Endothelial cell of umbilical vein (primary cell): ENCODE measurements around the gene CD24. TPM values are rescaled to one million over a fixed set of nuclear protein-coding genes. Genes with fewer than 3 reads are reported as not detected.
A peak's percentile ranks its signal among the peaks of the same experiment; 100 is the strongest.

Experiments
- BruUV-seq: library from RNA; stranded (reverse); fragments of 400-500 nt; replicated peaks from 2 replicates; lab custom pipeline; 2021; lab: Mats Ljungman, UMichigan
- CTCF ChIA-PET: fragments of 300-600, 350-600 bp; sonication (Branson Sonifier 250); formaldehyde crosslinking; loops from one replicate; lab custom pipeline; 2021; ENCODE audit warnings: antibody characterized with exemption, inconsistent platforms; lab: Charles Lee
- POLR2A ChIA-PET: fragments of 300-600, 350-600 bp; sonication (Branson Sonifier 250); formaldehyde crosslinking; loops from one replicate; lab custom pipeline; 2021; ENCODE audit warnings: antibody characterized with exemption, inconsistent platforms; lab: Charles Lee
- DNase-seq: peaks from one replicate; pipeline ENCODE4 v3.0.0-alpha.2; 2011; ENCODE audit warnings: low read depth, low spot score
- FAIRE-seq: peaks from 2 replicates; lab custom pipeline; 2011; peaks lifted over from hg19 to GRCh38; lab: Jason Lieb, UNC
- H2AFZ ChIP-seq: 2 replicates; pipeline ENCODE4 v1.6.0; 2012; ENCODE audit warnings: low read depth, low read length, control low read depth, inconsistent platforms
- H3K27ac ChIP-seq: 2 replicates; pipeline ENCODE4 v1.5.1; 2011; ENCODE audit warnings: low read depth, mild to moderate bottlenecking, control low read depth, low read length, moderate library complexity; ENCODE audit not compliant: insufficient read depth
- H3K27me3 ChIP-seq, 2 experiments: 2 replicates each; pipeline versions ENCODE4 v1.6.0 to v1.6.1; 2011; ENCODE audit warnings: low read length in 2 of 2, mixed read lengths in 1 of 2; ENCODE audit not compliant: control insufficient read depth in 2 of 2, insufficient read depth in 2 of 2
- H3K36me3 ChIP-seq, 2 experiments: 2 replicates in 1 of 2; 3 replicates in 1 of 2; pipeline ENCODE4 v1.5.1; 2011; ENCODE audit warnings: low read length in 2 of 2, mild to moderate bottlenecking in 1 of 2, moderate library complexity in 1 of 2; ENCODE audit not compliant: control insufficient read depth in 2 of 2, insufficient read depth in 2 of 2; ENCODE audit errors: extremely low read depth in 1 of 2
- H3K4me1 ChIP-seq: 3 replicates; pipeline ENCODE4 v1.5.1; 2011; ENCODE audit warnings: mild to moderate bottlenecking, low read length; ENCODE audit not compliant: control insufficient read depth, insufficient read depth; ENCODE audit errors: extremely low read depth
- H3K4me2 ChIP-seq: 2 replicates; pipeline ENCODE4 v1.6.1; 2011; ENCODE audit warnings: low read length, control low read depth, mixed read lengths; ENCODE audit not compliant: insufficient read depth
- H3K4me3 ChIP-seq, 3 experiments: fragments of 200-600 bp in 1 of 3; sonication (generic), shearing (Covaris generic) in 1 of 3; replicated peaks in 1 of 3; 2 replicates each; pipeline ENCODE4 v1.5.1; 2011 to 2016; ENCODE audit warnings: control low read depth in 3 of 3, low read length in 3 of 3, mild to moderate bottlenecking in 2 of 3, inconsistent platforms in 1 of 3, low read depth in 1 of 3, moderate library complexity in 1 of 3; ENCODE audit not compliant: insufficient read depth in 1 of 3
- H3K79me2 ChIP-seq: 2 replicates; pipeline ENCODE4 v1.6.0; 2012; ENCODE audit warnings: low read length, inconsistent platforms; ENCODE audit not compliant: control insufficient read depth, insufficient read depth
- H3K9ac ChIP-seq: replicated peaks from 2 replicates; pipeline ENCODE3; 2011; ENCODE audit warnings: low read length, control low read depth; ENCODE audit not compliant: insufficient read depth; ENCODE audit errors: extremely low read depth
- H3K9me1 ChIP-seq: replicated peaks from 3 replicates; pipeline ENCODE4 v1.6.0; 2011; ENCODE audit warnings: mild to moderate bottlenecking, low read length; ENCODE audit not compliant: control insufficient read depth, insufficient read depth; ENCODE audit errors: extremely low read depth
- H3K9me3 ChIP-seq: replicated peaks from 2 replicates; pipeline ENCODE4 v1.5.1; 2012; ENCODE audit warnings: low read length, inconsistent platforms; ENCODE audit not compliant: control insufficient read depth, insufficient read depth
- H4K20me1 ChIP-seq: replicated peaks from 2 replicates; pipeline ENCODE3; 2011; ENCODE audit warnings: mild to moderate bottlenecking, low read length; ENCODE audit not compliant: control insufficient read depth, insufficient read depth; ENCODE audit errors: extremely low read depth
- EZH2 ChIP-seq: IDR thresholded peaks from 2 replicates; pipeline ENCODE4 v1.6.1; 2012; ENCODE audit warnings: borderline replicate concordance, low read depth, mild to moderate bottlenecking, moderate library complexity, low read length, inconsistent platforms; ENCODE audit not compliant: severe bottlenecking
- FOS ChIP-seq: IDR thresholded peaks from 2 replicates; pipeline ENCODE4 v1.6.1; 2011; ENCODE audit warnings: mild to moderate bottlenecking, low read length, moderate library complexity, borderline replicate concordance; ENCODE audit not compliant: insufficient read depth
- GATA2 ChIP-seq: IDR thresholded peaks from 2 replicates; pipeline ENCODE4 v1.7.0; 2011; ENCODE audit warnings: low read depth, mild to moderate bottlenecking, moderate library complexity, mixed read lengths, low read length; ENCODE audit not compliant: insufficient read length, insufficient read depth
- MYC ChIP-seq: IDR thresholded peaks from one replicate; pipeline ENCODE4 v1.6.1; 2011; ENCODE audit warnings: mild to moderate bottlenecking, low read depth, low read length
- POLR2A ChIP-seq: IDR thresholded peaks from 2 replicates; pipeline ENCODE4 v1.6.1; 2012; ENCODE audit warnings: low read depth, mild to moderate bottlenecking, control low read depth, low read length
- POLR2AphosphoS5 ChIP-seq: IDR thresholded peaks from 2 replicates; pipeline ENCODE4 v1.6.1; 2012; ENCODE audit warnings: low read depth, mild to moderate bottlenecking, control low read depth, low read length, moderate library complexity; ENCODE audit not compliant: insufficient read depth
- dilution Hi-C: fragments of 300-500 bp; cut with MboI; formaldehyde crosslinking; loops from one replicate; pipeline ENCODE4 v1.15.0; 2019; ENCODE audit warnings: low sequenced_read_pairs; ENCODE audit not compliant: extremely low pct_ligation_motif_present
- intact Hi-C: fragments of 100-400 bp; cut with micrococcal nuclease; formaldehyde crosslinking; loops from one replicate; pipeline ENCODE4 v1.10.0; 2022
- polyA plus RNA-seq, 4 experiments: library from polyadenylated mRNA; depleted of rRNA in 3 of 4; stranded (reverse) in 3 of 4; unstranded in 1 of 4; fragments of >200 nt; gene quantifications; 2 replicates each; pipeline versions ENCODE4 v1.2.1 to v1.2.3, GENCODE V29; 2011 to 2012; ENCODE audit warnings: missing spikeins in 1 of 4
- total RNA-seq: library from RNA; stranded (reverse); gene quantifications from 2 replicates; pipeline ENCODE4 v1.2.3, GENCODE V29; 2021
- TF ChIP-seq, protein P1 (sequence below), 2 donors: IDR thresholded peaks; 1 replicate in 1 of 2; 2 replicates in 1 of 2; pipeline ENCODE4 v1.5.1; 2011; ENCODE audit warnings: low read length in 2 of 2, mild to moderate bottlenecking in 2 of 2, moderate library complexity in 2 of 2, control low read depth in 1 of 2, inconsistent platforms in 1 of 2, low read depth in 1 of 2; ENCODE audit not compliant: insufficient read depth in 1 of 2; ENCODE audit errors: extremely low read depth in 1 of 2
- TF ChIP-seq, protein P2 (sequence below): IDR thresholded peaks from 2 replicates; pipeline ENCODE4 v1.6.1; 2011; ENCODE audit not compliant: insufficient read depth, insufficient read length

Gene CD24
- total and polyA plus RNA-seq, 2 donors (not counting 3 experiments of a cell fraction or from before 2014, with no cell fraction given) = 2.5 to 10.2 TPM

DNA sequence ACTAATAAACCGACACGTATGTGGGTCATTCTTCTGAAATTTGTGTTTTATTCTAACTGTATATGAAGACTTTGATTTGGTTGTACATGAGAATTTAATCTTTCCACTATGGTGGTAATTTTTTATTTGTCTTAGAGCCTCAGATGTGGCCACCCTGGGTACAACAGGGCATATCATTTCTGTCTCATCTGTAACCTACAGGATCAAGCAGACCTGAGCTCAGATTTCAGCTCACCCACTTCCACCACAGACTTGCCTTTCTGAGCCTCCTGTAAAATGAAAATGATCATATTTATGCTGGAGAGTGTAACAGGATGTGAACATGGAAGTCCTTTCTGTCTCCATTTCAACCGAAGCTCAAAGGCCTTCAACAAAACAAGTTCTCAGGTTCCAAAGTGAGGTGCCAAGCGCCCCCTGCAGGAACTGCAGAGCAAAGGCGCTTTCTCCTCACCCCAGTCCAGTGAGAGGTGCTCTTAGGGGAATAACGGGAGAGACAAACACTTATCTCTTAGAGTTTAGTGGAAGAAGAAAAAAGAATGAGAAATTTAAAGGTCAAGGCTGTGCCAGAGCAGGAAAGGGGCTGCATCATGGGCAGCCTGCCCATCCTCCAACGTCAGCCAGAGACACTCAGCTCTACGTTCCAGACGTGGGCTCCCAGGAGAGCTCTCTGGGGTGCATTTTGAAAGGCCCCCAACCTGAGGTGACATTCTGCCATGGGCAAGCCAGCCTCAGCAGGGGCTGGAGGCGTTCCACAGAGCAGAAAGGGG, 23.0 kb upstream of the CD24 start:
- dilution Hi-C loops (no loop called here), intact Hi-C loops (loop anchor here (1.0 kb wide), 1 partner anchor 552 kb away; no protein-coding TSS in a partner anchor)
- Histone ChIP-seq H3K4me1 (no peaks in the 10 kb centered on the region), H2AFZ (peak overlapping the region; percentile 60), H3K4me2 (no peak overlapping the region), H3K36me3 (no peaks in the 10 kb centered on the region), H3K27ac (no peak overlapping the region), H3K79me2 (no peaks in the 10 kb centered on the region), H3K9ac (no peak overlapping the region), H4K20me1 (no peaks in the 10 kb centered on the region), H3K4me3 (no peak overlapping the region), H3K9me1 (no peaks in the 10 kb centered on the region), H3K27me3 (no peaks in the 10 kb centered on the region), H3K9me3 (no peaks in the 10 kb centered on the region)
- no peak for TF ChIP-seq POLR2AphosphoS5
- TF ChIP-seq MYC = no peak
- TF ChIP-seq FOS = no peak
- no peak for TF ChIP-seq GATA2
- no peak for TF ChIP-seq POLR2A
- TF ChIP-seq, protein P1, sequence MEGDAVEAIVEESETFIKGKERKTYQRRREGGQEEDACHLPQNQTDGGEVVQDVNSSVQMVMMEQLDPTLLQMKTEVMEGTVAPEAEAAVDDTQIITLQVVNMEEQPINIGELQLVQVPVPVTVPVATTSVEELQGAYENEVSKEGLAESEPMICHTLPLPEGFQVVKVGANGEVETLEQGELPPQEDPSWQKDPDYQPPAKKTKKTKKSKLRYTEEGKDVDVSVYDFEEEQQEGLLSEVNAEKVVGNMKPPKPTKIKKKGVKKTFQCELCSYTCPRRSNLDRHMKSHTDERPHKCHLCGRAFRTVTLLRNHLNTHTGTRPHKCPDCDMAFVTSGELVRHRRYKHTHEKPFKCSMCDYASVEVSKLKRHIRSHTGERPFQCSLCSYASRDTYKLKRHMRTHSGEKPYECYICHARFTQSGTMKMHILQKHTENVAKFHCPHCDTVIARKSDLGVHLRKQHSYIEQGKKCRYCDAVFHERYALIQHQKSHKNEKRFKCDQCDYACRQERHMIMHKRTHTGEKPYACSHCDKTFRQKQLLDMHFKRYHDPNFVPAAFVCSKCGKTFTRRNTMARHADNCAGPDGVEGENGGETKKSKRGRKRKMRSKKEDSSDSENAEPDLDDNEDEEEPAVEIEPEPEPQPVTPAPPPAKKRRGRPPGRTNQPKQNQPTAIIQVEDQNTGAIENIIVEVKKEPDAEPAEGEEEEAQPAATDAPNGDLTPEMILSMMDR (IDR thresholded peaks at IDR 0.05; ENCODE audit: extremely low read depth in 1 of 2, insufficient read depth in 1 of 2, low read depth in 1 of 2, low read length in 2 of 2) = peak; percentile 85 to 88
- TF ChIP-seq, protein P2, sequence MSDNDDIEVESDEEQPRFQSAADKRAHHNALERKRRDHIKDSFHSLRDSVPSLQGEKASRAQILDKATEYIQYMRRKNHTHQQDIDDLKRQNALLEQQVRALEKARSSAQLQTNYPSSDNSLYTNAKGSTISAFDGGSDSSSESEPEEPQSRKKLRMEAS = no peak
- no peak for TF ChIP-seq EZH2
- DNase-seq (peak; percentile 47), FAIRE-seq (peak; percentile 63)
- ChIA-PET CTCF (interaction anchor here (0.5 to 5.0 kb wide), 36 partner anchors 8 to 1566 kb away, joined by 3 to 43 read pairs (median 4); partner anchors contain the start of gene CD24), POLR2A (no interaction called here)
- BruUV-seq = no TSS peak
